Epithelial cell of proximal tubule (primary cell): ENCODE measurements around the gene GTF2IRD1. TPM values are rescaled to one million over a fixed set of nuclear protein-coding genes. Genes with fewer than 3 reads are reported as not detected.

ENCODE experiments used
- DNase-seq: peaks from one replicate; pipeline ENCODE4 v3.0.0-alpha.2; 2011; ENCODE audit warnings: low read depth
- H3K4me3 ChIP-seq: 2 replicates; pipeline ENCODE4 v1.5.1; 2011; ENCODE audit warnings: low read depth, mild to moderate bottlenecking, low read length
- CTCF ChIP-seq: conservative IDR thresholded peaks from 2 replicates; pipeline ENCODE4 v1.5.1; 2012; ENCODE audit warnings: low read depth, mild to moderate bottlenecking, low read length
- total RNA-seq: library from RNA; depleted of rRNA; stranded (reverse); fragments of >200 nt; gene quantifications from 2 replicates; pipeline ENCODE4 v1.2.3, GENCODE V29; 2015

The GTF2IRD1 gene
- total RNA-seq, 1 donor from 2014 or later: 23.8 TPM

GRCh38 chr7:74479066-74479781 is 25.5 kb downstream of the GTF2IRD1 start:
- TF ChIP-seq CTCF: no peak
- H3K4me3 ChIP-seq: peak overlapping the region; percentile 58
- no peak for DNase-seq

- peak overlapping the region; percentile 58 for H3K4me3 ChIP-seq
- TF ChIP-seq CTCF: no peak
- DNase-seq: no peak
Measured at GRCh38 chr7:74479961-74480829, 26.5 kb downstream of the GTF2IRD1 start.

GRCh38 chr7:74480861-74481417 is 27.2 kb downstream of the GTF2IRD1 start:
- peak overlapping the region; percentile 58 for H3K4me3 ChIP-seq
- no peak for DNase-seq
- no peak for TF ChIP-seq CTCF

- peak; percentile 25 for TF ChIP-seq CTCF
- H3K4me3 ChIP-seq: peak overlapping the region; percentile 58
- DNase-seq: no peak
Measured at GRCh38 chr7:74481458-74482196, 27.9 kb downstream of the GTF2IRD1 start.

- no peak overlapping the region for H3K4me3 ChIP-seq
- no peak for TF ChIP-seq CTCF
- DNase-seq: no peak
Measured at GRCh38 chr7:74482197-74482467, 28.4 kb downstream of the GTF2IRD1 start.

- no peak overlapping the region for H3K4me3 ChIP-seq
- no peak for TF ChIP-seq CTCF
- peak; percentile 98 for DNase-seq
Measured at GRCh38 chr7:74482629-74483401, 29.1 kb downstream of the GTF2IRD1 start.
